GM23338 (cell line): Measurements from ENCODE around the gene MET. TPM values are rescaled to one million over a fixed set of nuclear protein-coding genes. Genes with fewer than 3 reads are reported as not detected.

Experiments
- ATAC-seq: fragments of 200-7000 bp; cut with Tn5 transposase; 3 replicates; pipeline ENCODE4 v1.9.1; 2020
- DNase-seq: peaks from one replicate; pipeline ENCODE4 v3.0.0-alpha.2; 2015; ENCODE audit warnings: low spot score
- H2AFZ ChIP-seq: fragments of 200-600 bp; sonication (generic); 2 replicates; pipeline ENCODE4 v1.8.0; 2016; ENCODE audit warnings: antibody characterized with exemption, mild to moderate bottlenecking, moderate library complexity
- H3F3A ChIP-seq: fragments of 200-600 bp; sonication (generic); replicated peaks from 2 replicates; pipeline ENCODE4 v1.8.0; 2017; ENCODE audit warnings: antibody characterized with exemption, mixed run types, low read depth
- H3K27ac ChIP-seq: fragments of 200-600 bp; sonication (generic); 2 replicates; pipeline ENCODE4 v1.6.1; 2016; ENCODE audit warnings: low read depth
- H3K27me3 ChIP-seq: fragments of 200-600 bp; sonication (generic); 2 replicates; pipeline ENCODE4 v1.8.0; 2016; ENCODE audit warnings: mild to moderate bottlenecking, mixed run types, moderate library complexity; ENCODE audit not compliant: insufficient read depth
- H3K36me3 ChIP-seq: fragments of 200-600 bp; sonication (generic); 2 replicates; pipeline ENCODE4 v1.8.0; 2016; ENCODE audit warnings: mild to moderate bottlenecking; ENCODE audit not compliant: insufficient read depth
- H3K4me1 ChIP-seq: fragments of 200-600 bp; sonication (generic); 2 replicates; pipeline ENCODE4 v1.8.0; 2016; ENCODE audit warnings: mild to moderate bottlenecking, moderate library complexity; ENCODE audit not compliant: insufficient read depth
- H3K4me2 ChIP-seq: fragments of 200-600 bp; sonication (generic); 2 replicates; pipeline ENCODE4 v1.7.1; 2017; ENCODE audit warnings: mixed run types
- H3K4me3 ChIP-seq: fragments of 200-600 bp; sonication (generic); 2 replicates; pipeline ENCODE4 v1.6.1; 2016; ENCODE audit warnings: mixed run types
- H3K79me2 ChIP-seq: fragments of 200-600 bp; sonication (generic); replicated peaks from 2 replicates; pipeline ENCODE4 v1.8.0; 2017; ENCODE audit warnings: mild to moderate bottlenecking; ENCODE audit not compliant: insufficient read depth
- H3K9me2 ChIP-seq: fragments of 200-600 bp; sonication (generic); 2 replicates; pipeline ENCODE4 v1.8.0; 2017; ENCODE audit not compliant: insufficient read depth
- H4K20me1 ChIP-seq: fragments of 200-600 bp; sonication (generic); replicated peaks from 2 replicates; pipeline ENCODE4 v1.8.0; 2017; ENCODE audit warnings: mild to moderate bottlenecking; ENCODE audit not compliant: insufficient read depth
- H3K27ac Mint-ChIP-seq: 2 replicates; pipeline ENCODE4 v1.8.0; 2020; ENCODE audit warnings: inconsistent platforms, mild to moderate bottlenecking, moderate library complexity, mixed read lengths
- H3K27me3 Mint-ChIP-seq: 3 replicates; pipeline ENCODE4 v1.8.0; 2022; ENCODE audit warnings: low read depth, mild to moderate bottlenecking, moderate library complexity, mixed read lengths, inconsistent platforms; ENCODE audit not compliant: insufficient read depth, poor library complexity
- H3K36me3 Mint-ChIP-seq: 3 replicates; pipeline ENCODE4 v1.8.0; 2021; ENCODE audit warnings: low read depth, mild to moderate bottlenecking, inconsistent platforms, moderate library complexity, mixed read lengths
- H3K4me1 Mint-ChIP-seq: 3 replicates; pipeline ENCODE4 v1.8.0; 2020; ENCODE audit warnings: mild to moderate bottlenecking, inconsistent platforms, mixed read lengths
- H3K4me3 Mint-ChIP-seq: 3 replicates; pipeline ENCODE4 v1.8.0; 2021; ENCODE audit warnings: moderate library complexity, mild to moderate bottlenecking, inconsistent platforms, mixed read lengths
- H3K9me3 Mint-ChIP-seq: 3 replicates; pipeline ENCODE4 v1.8.0; 2020; ENCODE audit warnings: moderate library complexity, mild to moderate bottlenecking, inconsistent platforms, mixed read lengths
- CREB1 ChIP-seq: fragments of 250-450 bp; sonication (Bioruptor Pico); IDR thresholded peaks from 2 replicates; pipeline ENCODE4 v1.5.0; 2020; ENCODE audit warnings: low read depth, mild to moderate bottlenecking, moderate library complexity
- EZH2 ChIP-seq: fragments of 200-600 bp; sonication (generic); IDR thresholded peaks from one replicate; pipeline ENCODE4 v1.8.0; 2017; ENCODE audit warnings: antibody characterized with exemption, mild to moderate bottlenecking, low read depth; ENCODE audit not compliant: unreplicated experiment
- EZH2phosphoT487 ChIP-seq: fragments of 200-600 bp; sonication (generic); IDR thresholded peaks from one replicate; pipeline ENCODE4 v1.8.1; 2018; ENCODE audit warnings: antibody characterized with exemption; ENCODE audit not compliant: unreplicated experiment
- JUNB ChIP-seq: IDR thresholded peaks from one replicate; pipeline ENCODE4 v1.6.1; 2016; ENCODE audit warnings: antibody characterized with exemption; ENCODE audit not compliant: unreplicated experiment
- STAT1 ChIP-seq: IDR thresholded peaks from one replicate; pipeline ENCODE4 v1.6.1; 2016; ENCODE audit warnings: antibody characterized with exemption; ENCODE audit not compliant: unreplicated experiment
- ZNF114 ChIP-seq: fragments of 250-450 bp; sonication (Bioruptor Pico); IDR thresholded peaks from 2 replicates; pipeline ENCODE4 v1.5.0; 2020; ENCODE audit warnings: mild to moderate bottlenecking, moderate library complexity
- polyA plus RNA-seq: library from polyadenylated mRNA; unstranded; fragments of >200 nt; fragmentation: Nextera tagmentation; extraction: Ambion mirVana; gene quantifications from 2 replicates; pipeline ENCODE4 v1.2.1, GENCODE V29; 2016
- total RNA-seq: library from RNA; depleted of rRNA; stranded (reverse); fragments of >200 nt; shearing (Covaris generic); gene quantifications from 2 replicates; pipeline ENCODE4 v1.2.3, GENCODE V29; 2014
- TF ChIP-seq, protein P1 (sequence below): IDR thresholded peaks from one replicate; pipeline ENCODE4 v1.6.1; 2018; ENCODE audit warnings: antibody characterized with exemption; ENCODE audit not compliant: unreplicated experiment
- TF ChIP-seq, protein P2 (sequence below), 2 experiments: fragments of 200-600 bp in 1 of 2; sonication (generic) in 1 of 2; conservative IDR thresholded peaks; 2 replicates each; pipeline versions ENCODE4 v1.5.1 to v1.6.1; 2016 to 2017; ENCODE audit warnings: antibody characterized with exemption in 2 of 2, low read depth in 2 of 2, mild to moderate bottlenecking in 2 of 2, moderate library complexity in 1 of 2
- TF ChIP-seq, protein P3 (sequence below): IDR thresholded peaks from 2 replicates; pipeline ENCODE4 v1.6.1; 2016; ENCODE audit warnings: antibody characterized with exemption
- TF ChIP-seq, protein P4 (sequence below): fragments of 250-450 bp; sonication (Bioruptor Pico); IDR thresholded peaks from 2 replicates; pipeline ENCODE4 v1.5.0; 2020; ENCODE audit warnings: mild to moderate bottlenecking, moderate library complexity

MET gene
- total and polyA plus RNA-seq, 2 experiments from 2014 or later = 4.8 to 23.1 TPM

DNA sequence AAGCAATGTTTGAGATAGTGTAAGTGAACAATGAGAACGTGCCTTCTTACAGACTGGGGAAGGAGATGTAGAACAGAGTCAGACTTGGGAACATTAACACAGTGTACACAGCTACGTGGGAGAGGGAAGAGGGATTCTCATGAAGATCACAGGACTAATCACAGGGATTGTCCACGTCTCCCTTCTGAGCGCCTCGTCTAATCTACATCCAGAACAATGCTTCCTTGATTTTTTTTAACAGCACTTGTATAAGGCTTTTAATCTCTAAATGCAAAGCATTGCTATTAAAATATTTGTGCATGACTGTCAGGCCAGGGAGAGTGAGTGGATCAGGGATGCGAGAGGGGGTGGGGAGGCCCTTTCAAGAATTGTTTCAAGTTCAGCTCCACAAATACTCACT, 62.7 kb downstream of the MET start (continued):
- TF ChIP-seq EZH2 (no peak), STAT1 (no peak), JUNB (no peak), CREB1 (CRISPR knock-in tag) (no peak), EZH2phosphoT487 (no peak), ZNF114 (no peak)
- TF ChIP-seq, protein P1, sequence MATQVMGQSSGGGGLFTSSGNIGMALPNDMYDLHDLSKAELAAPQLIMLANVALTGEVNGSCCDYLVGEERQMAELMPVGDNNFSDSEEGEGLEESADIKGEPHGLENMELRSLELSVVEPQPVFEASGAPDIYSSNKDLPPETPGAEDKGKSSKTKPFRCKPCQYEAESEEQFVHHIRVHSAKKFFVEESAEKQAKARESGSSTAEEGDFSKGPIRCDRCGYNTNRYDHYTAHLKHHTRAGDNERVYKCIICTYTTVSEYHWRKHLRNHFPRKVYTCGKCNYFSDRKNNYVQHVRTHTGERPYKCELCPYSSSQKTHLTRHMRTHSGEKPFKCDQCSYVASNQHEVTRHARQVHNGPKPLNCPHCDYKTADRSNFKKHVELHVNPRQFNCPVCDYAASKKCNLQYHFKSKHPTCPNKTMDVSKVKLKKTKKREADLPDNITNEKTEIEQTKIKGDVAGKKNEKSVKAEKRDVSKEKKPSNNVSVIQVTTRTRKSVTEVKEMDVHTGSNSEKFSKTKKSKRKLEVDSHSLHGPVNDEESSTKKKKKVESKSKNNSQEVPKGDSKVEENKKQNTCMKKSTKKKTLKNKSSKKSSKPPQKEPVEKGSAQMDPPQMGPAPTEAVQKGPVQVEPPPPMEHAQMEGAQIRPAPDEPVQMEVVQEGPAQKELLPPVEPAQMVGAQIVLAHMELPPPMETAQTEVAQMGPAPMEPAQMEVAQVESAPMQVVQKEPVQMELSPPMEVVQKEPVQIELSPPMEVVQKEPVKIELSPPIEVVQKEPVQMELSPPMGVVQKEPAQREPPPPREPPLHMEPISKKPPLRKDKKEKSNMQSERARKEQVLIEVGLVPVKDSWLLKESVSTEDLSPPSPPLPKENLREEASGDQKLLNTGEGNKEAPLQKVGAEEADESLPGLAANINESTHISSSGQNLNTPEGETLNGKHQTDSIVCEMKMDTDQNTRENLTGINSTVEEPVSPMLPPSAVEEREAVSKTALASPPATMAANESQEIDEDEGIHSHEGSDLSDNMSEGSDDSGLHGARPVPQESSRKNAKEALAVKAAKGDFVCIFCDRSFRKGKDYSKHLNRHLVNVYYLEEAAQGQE = no peak
- TF ChIP-seq, protein P2, sequence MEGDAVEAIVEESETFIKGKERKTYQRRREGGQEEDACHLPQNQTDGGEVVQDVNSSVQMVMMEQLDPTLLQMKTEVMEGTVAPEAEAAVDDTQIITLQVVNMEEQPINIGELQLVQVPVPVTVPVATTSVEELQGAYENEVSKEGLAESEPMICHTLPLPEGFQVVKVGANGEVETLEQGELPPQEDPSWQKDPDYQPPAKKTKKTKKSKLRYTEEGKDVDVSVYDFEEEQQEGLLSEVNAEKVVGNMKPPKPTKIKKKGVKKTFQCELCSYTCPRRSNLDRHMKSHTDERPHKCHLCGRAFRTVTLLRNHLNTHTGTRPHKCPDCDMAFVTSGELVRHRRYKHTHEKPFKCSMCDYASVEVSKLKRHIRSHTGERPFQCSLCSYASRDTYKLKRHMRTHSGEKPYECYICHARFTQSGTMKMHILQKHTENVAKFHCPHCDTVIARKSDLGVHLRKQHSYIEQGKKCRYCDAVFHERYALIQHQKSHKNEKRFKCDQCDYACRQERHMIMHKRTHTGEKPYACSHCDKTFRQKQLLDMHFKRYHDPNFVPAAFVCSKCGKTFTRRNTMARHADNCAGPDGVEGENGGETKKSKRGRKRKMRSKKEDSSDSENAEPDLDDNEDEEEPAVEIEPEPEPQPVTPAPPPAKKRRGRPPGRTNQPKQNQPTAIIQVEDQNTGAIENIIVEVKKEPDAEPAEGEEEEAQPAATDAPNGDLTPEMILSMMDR (conservative IDR thresholded peaks at IDR 0.05; ENCODE audit: low read depth in 2 of 2) = no peak
- TF ChIP-seq, protein P3, sequence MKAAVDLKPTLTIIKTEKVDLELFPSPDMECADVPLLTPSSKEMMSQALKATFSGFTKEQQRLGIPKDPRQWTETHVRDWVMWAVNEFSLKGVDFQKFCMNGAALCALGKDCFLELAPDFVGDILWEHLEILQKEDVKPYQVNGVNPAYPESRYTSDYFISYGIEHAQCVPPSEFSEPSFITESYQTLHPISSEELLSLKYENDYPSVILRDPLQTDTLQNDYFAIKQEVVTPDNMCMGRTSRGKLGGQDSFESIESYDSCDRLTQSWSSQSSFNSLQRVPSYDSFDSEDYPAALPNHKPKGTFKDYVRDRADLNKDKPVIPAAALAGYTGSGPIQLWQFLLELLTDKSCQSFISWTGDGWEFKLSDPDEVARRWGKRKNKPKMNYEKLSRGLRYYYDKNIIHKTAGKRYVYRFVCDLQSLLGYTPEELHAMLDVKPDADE = no peak

DNA sequence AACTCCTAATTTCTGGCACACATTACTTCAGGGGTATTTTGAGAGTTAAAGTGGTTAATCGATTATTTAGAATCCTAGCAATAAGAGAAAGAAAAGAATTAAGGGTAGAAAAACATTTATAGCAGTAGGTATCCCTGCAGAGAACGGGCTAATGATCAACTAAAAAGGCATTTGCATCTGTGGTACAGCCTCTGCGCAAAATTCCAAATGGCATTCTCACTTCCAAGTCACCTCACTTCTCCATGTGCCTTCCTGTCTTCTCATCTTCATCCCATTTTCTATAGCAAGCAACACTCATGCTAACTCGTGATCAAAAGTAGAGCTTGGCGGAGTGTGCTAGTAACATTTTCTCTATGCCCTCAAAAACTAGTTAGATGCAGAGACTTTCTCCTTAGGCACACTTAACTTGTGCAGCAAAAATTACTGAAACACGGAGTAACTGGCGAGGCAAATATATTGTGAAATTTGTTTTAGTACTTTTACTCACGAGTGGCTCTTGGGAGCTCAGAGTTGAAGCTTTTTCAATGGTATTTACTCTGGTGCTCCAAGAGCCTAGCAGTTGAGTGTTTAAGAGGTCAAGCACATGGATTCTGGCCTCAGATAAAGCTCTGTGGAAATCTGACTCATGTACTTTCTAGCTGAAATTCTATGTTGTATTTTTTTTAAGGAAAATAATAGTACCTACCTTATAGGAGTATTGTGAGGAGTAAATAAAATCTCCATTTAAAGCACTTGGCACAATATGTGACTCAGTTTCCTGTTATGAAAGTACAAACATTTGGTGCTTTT, 65.1 kb downstream of the MET start:
- no peaks in the 10 kb centered on the region for H3K27me3 ChIP-seq
- ATAC-seq (no peak), DNase-seq (no peak)
- H3K9me2 ChIP-seq = no peaks in the 10 kb centered on the region; the same call in 1 of the 2 replicates
- Mint-ChIP-seq H3K36me3 (no peaks in the 10 kb centered on the region), H3K9me3 (no peaks in the 10 kb centered on the region), H3K27me3 (peaks cover 3% of the 10 kb centered on the region), H3K27ac (no peak overlapping the region; the same call in 1 of the 2 replicates), H3K4me1 (peaks cover 57% of the 10 kb centered on the region), H3K4me3 (no peak overlapping the region)
- no peak overlapping the region for H3K4me3 ChIP-seq
- peak overlapping the region; percentile 8; the same call in 1 of the 2 replicates for H2AFZ ChIP-seq
- H3K36me3 ChIP-seq = no peaks in the 10 kb centered on the region
- peak overlapping the region; percentile 45 for H3K4me2 ChIP-seq
- no peaks in the 10 kb centered on the region for H3K79me2 ChIP-seq
- peaks cover 69% of the 10 kb centered on the region for H3K4me1 ChIP-seq
- no peaks in the 10 kb centered on the region for H4K20me1 ChIP-seq
- no peaks in the 10 kb centered on the region for H3F3A ChIP-seq
- no peak overlapping the region for H3K27ac ChIP-seq
- TF ChIP-seq, protein P4, sequence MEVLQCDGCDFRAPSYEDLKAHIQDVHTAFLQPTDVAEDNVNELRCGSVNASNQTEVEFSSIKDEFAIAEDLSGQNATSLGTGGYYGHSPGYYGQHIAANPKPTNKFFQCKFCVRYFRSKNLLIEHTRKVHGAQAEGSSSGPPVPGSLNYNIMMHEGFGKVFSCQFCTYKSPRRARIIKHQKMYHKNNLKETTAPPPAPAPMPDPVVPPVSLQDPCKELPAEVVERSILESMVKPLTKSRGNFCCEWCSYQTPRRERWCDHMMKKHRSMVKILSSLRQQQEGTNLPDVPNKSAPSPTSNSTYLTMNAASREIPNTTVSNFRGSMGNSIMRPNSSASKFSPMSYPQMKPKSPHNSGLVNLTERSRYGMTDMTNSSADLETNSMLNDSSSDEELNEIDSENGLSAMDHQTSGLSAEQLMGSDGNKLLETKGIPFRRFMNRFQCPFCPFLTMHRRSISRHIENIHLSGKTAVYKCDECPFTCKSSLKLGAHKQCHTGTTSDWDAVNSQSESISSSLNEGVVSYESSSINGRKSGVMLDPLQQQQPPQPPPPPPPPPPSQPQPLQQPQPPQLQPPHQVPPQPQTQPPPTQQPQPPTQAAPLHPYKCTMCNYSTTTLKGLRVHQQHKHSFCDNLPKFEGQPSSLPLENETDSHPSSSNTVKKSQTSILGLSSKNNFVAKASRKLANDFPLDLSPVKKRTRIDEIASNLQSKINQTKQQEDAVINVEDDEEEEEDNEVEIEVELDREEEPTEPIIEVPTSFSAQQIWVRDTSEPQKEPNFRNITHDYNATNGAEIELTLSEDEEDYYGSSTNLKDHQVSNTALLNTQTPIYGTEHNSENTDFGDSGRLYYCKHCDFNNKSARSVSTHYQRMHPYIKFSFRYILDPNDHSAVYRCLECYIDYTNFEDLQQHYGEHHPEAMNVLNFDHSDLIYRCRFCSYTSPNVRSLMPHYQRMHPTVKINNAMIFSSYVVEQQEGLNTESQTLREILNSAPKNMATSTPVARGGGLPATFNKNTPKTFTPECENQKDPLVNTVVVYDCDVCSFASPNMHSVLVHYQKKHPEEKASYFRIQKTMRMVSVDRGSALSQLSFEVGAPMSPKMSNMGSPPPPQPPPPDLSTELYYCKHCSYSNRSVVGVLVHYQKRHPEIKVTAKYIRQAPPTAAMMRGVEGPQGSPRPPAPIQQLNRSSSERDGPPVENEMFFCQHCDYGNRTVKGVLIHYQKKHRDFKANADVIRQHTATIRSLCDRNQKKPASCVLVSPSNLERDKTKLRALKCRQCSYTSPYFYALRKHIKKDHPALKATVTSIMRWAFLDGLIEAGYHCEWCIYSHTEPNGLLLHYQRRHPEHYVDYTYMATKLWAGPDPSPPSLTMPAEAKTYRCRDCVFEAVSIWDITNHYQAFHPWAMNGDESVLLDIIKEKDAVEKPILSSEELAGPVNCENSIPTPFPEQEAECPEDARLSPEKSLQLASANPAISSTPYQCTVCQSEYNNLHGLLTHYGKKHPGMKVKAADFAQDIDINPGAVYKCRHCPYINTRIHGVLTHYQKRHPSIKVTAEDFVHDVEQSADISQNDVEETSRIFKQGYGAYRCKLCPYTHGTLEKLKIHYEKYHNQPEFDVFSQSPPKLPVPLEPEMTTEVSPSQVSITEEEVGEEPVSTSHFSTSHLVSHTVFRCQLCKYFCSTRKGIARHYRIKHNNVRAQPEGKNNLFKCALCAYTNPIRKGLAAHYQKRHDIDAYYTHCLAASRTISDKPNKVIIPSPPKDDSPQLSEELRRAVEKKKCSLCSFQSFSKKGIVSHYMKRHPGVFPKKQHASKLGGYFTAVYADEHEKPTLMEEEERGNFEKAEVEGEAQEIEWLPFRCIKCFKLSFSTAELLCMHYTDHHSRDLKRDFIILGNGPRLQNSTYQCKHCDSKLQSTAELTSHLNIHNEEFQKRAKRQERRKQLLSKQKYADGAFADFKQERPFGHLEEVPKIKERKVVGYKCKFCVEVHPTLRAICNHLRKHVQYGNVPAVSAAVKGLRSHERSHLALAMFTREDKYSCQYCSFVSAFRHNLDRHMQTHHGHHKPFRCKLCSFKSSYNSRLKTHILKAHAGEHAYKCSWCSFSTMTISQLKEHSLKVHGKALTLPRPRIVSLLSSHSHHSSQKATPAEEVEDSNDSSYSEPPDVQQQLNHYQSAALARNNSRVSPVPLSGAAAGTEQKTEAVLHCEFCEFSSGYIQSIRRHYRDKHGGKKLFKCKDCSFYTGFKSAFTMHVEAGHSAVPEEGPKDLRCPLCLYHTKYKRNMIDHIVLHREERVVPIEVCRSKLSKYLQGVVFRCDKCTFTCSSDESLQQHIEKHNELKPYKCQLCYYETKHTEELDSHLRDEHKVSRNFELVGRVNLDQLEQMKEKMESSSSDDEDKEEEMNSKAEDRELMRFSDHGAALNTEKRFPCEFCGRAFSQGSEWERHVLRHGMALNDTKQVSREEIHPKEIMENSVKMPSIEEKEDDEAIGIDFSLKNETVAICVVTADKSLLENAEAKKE (CRISPR knock-in tag) = no peak
- no peak for TF ChIP-seq STAT1
